Embryonic facial prominence (tissue), 1 donor: ENCODE data around the gene PILRB.
A peak's percentile ranks its signal among the peaks of the same experiment; 100 is the strongest.
"Not testable (repeated sequence)": the region's sequence is repeated elsewhere in the genome, so short reads cannot be mapped to it uniquely, and the experiment has no call there.

ENCODE experiments used
- DNase-seq: peaks from one replicate; pipeline ENCODE4 v3.0.0-alpha.2; 2016; ENCODE audit errors: extremely low spot score

Gene PILRB

DNA sequence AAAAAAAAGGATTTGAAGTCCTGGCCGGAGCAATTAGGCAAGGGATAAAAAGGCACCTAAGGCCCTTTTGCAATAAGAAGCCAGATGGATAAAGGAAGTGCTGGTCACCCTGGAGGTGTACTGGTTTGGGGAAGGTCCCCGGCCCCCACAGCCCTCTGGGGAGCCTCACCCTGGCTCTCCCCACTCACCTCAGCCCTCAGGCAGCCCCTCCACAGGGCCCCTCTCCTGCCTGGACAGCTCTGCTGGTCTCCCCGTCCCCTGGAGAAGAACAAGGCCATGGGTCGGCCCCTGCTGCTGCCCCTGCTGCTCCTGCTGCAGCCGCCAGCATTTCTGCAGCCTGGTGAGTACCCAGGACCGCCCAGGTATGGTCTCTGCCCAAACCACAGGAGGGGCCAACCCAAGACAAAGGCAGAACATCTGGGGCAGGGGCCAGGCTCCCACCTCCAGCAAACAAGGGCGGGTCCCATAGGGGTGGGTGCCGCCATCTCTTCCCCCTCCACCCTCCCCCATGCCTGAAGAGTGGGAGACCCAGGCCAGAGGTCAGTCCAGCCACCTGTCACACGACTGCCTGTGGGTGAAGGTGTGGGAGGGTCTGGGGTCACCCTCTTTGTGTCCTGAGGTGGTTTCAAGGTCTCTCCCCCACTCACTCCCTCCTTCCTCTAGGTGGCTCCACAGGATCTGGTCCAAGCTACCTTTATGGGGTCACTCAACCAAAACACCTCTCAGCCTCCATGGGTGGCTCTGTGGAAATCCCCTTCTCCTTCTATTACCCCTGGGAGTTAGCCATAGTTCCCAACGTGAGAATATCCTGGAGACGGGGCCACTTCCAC, at the start of gene PILRB:
PILRB (plus strand) TSS at position 91 of the 830 bp plus-strand sequence; CDS start at position 277, 186 bp downstream.
- no peak for DNase-seq

DNA sequence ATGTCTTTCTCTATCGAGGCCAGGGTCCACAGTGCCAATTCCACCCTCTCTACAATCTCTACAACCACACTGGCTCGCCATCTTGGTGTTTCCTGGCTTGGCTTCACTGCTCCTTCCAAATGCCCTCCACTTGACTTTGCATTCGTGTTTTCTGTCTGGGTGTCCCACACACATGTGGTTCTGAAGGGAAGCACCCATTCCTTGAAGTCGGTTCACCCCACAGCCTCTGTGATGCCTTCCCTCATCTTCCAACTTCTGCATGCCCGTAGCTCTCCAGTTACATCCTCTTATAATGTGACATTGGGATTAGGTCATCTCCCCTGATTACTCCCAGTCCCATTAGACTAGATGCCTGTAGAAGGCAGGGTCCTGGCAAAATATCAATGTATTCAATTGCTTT, 39.6 kb upstream of the PILRB start:
- DNase-seq = not testable (repeated sequence)

DNA sequence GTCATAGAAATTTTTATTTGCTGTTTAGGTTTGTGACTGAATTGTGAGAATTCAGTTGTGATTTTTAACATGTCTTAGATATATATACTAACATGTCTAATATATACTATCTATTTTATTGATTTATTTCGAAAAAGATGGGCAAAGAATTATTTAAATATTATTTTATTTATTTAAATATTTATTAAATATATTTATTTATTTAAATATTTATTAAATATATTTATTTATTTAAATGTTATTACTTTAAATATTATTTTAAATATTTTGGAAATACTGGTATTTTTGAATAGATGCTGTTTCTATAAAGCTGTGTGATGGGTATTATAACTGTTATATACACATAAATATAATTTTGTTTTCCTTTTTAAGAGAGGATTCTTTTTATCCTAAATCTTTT, 36.3 kb upstream of the PILRB start:
- DNase-seq = not testable (repeated sequence)

DNA sequence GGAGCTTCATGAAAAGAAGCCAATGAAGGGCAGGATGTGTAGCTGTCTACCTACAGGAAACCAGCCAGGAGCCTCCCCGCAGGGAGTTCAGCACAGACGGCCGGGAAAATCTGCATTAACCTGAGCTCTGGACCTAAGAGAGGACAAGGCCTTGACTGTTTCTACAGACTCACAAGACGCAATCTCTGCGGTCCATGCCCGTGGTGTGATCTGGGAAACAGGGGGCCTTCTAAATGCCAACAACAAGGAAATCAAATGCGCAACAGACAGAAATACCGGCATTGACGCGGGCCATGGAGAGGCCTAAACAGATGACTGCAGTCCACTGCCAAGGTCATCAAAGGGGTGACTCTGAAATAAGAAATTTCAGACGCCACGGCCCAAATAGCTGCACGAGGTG, 33.7 kb upstream of the PILRB start:
- DNase-seq = not testable (repeated sequence)

DNA sequence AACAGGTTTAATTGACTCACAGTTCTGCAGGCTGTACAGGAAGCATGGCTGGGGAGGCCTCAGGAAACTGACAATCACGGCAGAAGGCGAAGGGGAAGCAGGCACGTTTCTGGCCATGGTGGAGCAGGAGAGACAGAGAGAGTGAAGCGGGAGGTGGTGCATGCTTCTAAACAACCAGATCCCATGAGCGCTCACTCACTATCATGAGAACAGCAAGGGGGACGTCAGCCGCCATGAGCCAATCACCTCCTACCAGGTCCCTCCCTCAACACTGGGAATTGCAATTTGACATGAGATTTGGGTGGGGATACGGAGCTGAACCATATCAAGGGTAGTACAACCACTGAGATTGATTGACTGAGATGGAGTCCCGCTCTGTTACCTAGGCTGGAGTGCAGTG, 32.2 kb upstream of the PILRB start:
- DNase-seq = not testable (repeated sequence)

DNA sequence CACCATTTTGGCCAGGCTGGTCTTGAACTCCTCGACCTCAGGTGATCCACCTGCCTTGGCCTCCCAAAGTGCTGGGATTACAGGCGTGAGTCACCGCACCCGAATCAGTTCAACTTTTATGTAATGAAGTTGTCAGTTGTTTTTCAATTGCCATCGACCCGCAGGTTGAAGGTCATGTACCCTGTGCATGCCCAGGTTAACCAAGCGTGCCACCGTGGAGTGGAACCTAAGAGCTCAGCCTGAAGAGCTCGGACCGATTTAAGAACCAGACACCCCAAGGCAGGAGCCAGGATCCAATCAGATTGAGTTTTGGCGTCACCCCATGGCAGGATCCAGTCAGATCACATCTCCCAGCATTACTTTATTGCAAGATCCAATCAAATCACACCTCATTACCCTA, 31.0 kb upstream of the PILRB start:
- DNase-seq = not testable (repeated sequence)

DNA sequence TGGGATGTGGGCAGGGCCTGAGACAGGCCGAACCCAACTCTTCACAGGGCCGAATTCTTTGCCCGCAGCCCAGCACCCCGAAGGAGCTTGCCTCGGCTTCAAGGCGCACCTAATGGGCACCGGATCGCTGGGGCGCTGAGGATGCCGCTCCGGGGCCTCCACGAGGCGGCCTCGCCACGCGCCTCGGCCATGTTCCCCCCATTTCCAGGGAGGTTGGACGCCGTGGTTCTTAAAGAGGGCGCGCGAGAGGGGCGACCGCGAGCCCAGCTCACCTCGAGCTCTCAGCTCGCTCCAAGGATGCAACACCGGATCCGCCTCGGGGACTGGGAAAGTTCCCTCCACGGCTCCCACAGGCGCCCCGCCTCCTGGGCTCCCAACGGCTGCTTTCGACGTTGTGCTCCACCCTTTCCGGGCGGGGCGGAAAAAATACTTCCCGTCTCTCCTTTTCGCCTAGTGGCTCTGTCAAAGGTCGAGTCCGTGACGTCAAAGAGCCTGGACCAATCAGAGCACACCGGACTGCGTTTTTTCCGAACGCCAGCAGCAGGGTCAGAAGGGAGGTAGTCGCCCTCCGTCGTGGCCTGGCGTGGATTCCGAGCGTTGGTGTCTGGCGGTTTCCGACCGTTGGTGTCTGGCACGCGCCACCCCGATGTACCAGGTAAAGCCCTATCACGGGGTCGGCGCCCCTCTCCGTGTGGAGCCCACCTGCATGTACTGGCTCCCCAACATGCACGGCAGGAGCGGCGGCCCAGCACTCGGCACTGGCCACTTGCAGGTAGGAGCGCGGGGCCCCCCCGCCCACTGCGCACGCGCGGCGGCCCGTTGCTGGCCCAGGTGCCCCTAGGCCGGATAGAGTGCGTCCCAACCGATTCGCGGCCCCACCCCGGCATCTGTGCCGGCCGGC, 22.1 kb upstream of the PILRB start:
- DNase-seq = peak; percentile 54

DNA sequence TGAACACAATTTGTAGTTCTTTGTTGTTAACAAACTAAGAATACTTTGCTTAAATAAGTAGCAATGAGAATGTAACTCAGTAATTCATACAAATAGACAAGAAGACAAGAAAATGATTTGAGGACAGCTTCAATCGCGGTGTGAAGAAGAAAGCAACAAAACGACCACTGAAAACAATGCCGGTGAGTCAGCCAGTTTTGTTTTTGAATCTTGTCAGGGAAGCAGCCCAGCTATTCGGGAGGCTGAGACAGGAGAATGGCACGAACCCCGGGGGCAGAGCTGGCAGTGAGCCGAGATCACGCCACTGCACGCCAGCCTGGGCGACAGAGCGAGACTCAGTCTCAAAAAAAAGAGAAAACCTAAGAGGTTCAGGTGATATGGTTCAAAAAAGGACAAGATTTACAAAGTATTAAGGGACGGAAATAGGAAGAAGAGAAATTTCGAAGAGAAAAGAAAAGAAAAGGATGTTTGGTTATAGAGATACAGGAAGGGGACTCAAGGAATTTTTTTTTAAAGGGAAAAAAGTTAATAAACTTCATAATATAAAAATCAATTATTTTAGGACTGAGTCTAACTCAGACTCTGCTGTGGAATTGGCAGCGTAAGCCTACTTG, 19.7 kb upstream of the PILRB start:
- DNase-seq = not testable (repeated sequence)

DNA sequence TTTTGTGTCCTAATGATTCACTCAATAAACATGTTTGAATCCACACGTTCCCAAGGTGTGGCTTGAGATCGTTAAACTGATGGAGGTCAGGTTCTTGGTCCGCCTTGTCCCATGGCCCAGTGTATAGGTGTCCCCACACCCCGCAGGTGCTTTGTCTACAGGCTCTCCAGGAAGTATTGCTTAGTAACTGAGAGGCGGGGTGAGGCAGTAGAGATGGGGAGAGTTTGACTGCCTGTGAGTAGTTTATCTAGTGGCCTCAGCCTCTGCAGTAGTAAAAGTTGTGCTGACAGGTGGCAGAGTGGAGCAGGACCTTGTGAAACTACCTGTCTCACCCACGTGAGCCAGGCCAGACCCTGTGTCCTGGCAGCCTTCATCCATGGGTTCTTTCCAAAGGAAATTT, 16.6 kb upstream of the PILRB start:
- DNase-seq = not testable (repeated sequence)

DNA sequence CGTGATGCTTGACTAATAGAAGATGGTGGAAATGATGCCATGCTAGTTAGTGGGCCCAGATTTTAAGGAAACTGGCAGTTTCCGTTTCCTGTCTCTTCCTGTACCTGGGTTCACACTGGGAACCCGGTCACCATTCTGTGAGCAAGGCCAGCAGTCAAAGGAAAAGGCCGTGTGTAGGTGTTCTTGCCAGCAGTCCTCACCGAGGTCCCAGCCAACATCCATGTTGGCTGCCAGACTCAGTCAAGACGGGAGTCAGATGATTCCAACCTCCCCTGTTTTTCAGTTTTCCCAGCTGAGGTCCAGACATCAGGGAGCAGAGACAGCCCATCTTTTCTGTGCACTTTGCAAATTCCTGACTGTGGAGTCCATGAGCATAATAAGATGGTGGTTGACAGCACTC, 15.2 kb upstream of the PILRB start:
- no peak for DNase-seq

DNA sequence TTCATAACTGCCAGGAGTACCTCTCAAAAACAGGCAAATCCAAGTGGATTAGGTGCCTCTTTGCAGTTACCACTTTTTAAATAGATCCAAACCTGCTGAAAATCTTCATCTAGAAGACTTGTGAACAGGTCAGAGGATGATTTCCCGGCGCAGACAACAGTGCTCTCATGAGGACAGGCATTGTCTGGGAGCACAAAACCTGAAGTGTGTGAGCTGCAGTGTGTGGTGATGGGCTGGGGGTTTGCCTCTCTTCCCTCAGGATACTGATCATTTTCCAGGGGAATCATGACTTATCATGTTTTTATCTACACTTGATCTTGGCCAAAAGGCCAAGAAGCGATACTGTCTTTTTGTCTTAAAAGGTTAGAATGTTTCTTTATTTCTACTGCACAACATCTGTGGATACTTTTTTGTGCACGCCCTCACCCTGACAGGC, 13.8 kb upstream of the PILRB start:
- DNase-seq = not testable (repeated sequence)

DNA sequence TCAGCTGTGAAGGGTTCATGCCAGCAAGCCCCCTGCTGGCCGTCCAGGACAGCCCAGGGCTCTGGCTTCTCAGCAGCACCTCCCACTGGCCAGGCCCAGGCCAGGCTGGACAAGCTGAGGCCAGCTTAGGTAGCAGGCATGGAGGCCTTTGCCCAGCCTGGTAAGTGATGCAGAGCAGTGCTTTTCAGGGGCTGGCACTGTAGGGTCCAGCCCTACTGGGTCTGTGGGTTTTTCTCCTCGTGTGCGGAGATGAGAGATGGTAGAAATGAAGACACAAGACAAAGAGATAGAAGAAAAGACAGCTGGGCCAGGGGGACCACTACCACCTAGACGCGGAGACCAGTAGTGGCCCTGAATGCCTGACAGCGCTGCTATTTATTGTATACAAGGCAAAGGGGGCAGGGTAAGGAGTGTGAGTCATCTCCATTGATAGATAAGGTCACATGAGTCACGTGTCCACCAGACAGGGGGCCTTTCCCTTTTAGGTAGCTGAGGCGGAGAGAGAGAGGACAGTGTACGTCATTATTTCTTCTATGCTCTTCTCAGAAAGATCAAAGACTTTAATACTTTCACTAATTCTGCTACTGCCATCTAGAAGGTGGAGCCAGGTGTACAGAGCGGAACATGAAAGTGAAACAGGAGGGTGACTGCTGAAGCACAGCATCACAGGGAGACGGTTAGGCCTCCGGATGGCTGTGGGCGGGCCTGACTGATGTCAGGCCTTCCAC, 13.2 kb upstream of the PILRB start:
- DNase-seq = not testable (repeated sequence)

DNA sequence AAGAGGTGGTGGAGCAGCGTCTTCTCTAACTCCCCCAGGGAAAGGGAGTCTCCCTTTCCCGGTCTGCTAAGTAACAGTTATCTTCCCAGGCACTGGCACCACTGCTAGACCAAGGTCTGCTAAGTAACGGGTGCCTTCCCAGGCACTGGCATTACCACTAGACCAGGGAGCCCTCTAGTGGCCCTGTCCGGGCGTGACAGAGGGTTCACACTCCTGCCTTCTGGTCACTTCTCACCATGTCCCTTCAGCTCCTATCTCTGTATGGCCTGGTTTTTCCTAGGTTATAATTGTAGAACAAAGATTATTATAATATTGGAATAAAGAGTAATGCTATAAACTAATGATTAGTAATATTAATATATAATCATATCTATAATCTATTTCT, 12.6 kb upstream of the PILRB start:
- not testable (repeated sequence) for DNase-seq

DNA sequence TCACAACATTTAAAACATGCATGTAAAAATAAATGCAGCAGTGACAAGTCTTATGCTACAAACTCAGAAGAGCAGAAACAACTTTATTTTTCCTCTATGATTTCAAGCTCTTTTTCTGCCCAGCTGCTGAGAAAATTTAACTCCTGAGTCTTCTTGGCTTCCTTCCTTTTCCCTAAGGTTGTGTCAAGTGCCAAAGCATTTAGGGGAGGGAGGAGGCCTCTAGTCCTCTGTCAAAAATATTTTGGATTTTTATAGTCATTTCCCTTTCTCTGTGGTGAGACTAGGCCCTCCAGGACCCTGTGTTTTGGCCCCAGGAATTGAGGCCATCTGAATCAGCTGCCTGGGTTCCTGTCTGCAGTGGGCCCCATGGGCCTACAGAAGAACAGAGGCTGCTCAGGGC, 11.0 kb upstream of the PILRB start:
- no peak for DNase-seq

DNA sequence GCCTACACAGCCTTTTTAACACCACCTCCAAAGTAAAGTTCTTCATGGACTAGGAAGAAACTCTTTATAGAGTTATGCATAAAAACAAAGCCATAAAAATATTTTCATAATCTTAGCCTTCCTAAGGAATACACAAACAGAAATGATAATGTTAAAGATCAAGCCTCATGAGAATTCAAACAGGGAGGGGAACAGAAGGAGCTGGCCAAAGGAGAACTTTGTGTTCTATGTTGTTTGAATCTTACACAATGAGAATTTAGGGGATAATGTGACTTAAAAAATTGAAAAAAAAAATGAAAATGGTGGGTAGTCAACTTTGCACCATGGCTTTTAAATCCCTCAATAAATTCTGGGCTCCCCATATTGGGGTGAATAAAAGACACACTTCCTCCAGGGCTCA, 9.1 kb upstream of the PILRB start:
- no peak for DNase-seq

DNA sequence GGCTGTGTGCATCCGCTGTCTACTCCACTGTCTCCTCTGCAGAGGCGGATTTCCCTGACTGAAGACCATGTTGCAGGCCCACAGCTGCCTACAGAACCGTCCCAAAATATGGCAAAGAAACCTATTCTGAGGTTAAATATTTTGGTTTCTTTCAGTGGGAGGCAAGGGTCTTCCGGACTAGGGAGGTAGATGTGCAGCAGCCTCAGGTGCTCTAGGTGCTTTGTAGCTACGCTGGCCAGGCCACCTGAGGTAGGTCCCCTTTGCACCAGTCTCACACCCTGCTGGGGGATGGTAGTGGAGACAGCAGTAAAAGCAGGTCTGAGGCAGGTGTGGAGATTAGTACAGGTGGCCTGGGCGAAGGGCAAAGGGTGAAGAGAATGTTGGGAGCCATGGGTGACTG, 8.2 kb upstream of the PILRB start:
- no peak for DNase-seq

DNA sequence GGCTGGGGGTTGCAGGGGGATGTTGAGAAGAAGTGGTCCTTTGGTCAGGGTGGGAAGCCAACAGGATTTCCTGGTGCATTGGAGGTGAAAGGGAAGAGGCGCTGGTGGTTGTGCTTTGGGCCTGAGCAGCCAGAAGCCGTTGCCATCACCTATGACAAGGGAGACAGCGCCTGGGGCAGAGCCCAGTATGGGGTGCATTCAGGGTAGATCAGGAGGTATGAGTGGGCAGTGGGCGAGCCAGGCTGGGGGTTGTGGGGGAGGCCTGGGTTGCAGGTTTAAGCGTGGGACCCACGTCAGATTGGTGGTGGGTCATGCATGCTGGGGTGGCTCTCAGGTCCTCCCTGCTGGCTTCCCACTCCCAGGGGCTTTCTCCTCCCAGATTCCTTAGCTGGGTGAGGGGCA, 6.3 kb upstream of the PILRB start:
- DNase-seq = no peak

DNA sequence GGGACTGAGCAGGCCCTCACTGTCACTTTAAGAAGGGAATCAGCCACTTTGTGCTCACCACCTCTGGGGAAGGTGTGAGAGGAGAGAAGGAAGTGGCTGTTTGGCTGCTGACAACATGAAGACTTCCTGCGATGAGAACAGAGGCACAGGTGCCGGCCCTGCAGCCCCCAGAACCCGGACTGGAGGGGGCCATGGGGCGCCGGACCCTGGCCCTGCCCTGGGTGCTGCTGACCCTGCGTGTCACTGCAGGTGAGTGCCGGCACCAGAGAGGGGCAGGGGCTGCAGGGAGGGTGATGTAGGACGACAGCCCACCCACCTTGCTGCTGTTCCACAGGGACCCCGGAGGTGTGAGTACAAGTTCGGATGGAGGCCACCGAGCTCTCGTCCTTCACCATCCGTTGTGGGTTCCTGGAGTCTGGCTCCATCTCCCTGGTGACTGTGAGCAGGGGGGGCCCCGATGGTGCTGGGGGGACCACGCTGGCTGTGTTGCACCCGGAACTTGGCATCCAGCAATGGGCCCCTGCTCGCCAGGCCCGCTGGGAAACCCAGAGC, 5.6 kb upstream of the PILRB start:
- not testable (repeated sequence) for DNase-seq

DNA sequence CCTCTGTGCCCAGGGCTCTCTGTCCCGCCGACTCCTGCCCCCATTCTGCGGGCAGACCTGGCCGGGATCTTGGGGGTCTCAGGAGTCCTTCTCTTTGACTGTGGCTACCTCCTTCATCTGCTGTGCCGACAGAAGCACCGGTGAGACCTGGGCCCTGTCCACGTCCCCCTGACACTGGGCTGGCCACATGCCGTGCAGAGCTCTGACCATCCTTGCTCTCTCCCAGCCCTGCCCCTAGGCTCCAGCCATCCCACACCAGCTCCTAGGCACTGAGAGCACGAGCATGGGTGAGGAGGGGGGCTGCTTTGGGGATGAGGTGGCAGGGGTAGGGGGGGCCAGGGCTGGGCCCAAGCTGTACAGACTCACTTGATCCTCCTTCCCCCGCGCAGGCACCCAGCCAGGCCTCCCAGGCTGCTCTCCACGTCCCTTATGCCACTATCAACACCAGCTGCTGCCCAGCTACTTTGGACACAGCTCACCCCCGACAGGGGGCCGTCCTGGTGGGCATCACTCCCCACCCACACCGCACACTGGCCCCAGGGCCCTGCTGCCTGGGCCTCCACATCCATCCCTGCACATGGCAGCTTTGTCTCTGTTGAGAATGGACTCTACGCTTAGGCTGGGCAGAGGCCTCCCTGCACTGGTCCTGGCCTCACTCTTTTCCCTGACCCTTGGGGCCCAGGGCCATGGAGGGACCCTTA, 4.8 kb upstream of the PILRB start:
- no peak for DNase-seq

DNA sequence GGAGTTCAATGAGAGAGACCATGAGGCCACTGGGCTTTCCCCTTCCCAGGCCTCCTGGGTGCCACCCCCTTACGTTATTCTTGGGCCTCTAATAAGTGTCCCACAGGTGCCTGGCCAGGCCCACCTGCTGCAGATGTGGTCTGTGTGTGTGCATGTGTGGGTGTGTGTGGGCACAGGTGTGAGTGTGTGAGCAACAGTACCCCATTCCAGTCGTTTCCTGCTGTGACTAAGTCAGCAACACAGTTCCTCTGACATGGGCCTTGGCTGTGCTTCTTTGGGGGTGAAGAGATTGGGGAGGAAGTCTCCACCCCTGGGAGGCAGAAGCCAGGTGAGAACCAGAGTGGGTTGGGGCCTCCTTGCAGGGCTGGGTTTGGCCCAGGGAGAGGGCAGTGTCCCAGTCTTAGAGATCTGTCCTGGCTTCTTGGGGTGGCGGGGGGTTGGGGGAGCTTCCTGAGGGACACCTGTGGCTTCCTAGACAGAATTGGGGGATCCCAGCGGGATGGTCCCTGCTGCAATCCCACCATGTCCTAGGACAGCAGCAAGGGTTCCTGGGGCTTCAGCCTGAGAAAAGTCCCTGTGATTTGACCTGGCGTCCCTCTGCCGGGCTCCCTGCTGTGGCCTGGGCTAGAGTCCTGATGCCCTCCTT, 4.1 kb upstream of the PILRB start:
- DNase-seq = no peak
